ENCODE data around the gene TSR3. TPM values are rescaled to one million over a fixed set of nuclear protein-coding genes. Genes with fewer than 3 reads are reported as not detected.
"Not testable (repeated sequence)": the region's sequence is repeated elsewhere in the genome, so short reads cannot be mapped to it uniquely, and the experiment has no call there.

The TSR3 gene
- polyA plus RNA-seq, 3 donors, result 33.5 to 47.5 (median 38.1) TPM

DNA sequence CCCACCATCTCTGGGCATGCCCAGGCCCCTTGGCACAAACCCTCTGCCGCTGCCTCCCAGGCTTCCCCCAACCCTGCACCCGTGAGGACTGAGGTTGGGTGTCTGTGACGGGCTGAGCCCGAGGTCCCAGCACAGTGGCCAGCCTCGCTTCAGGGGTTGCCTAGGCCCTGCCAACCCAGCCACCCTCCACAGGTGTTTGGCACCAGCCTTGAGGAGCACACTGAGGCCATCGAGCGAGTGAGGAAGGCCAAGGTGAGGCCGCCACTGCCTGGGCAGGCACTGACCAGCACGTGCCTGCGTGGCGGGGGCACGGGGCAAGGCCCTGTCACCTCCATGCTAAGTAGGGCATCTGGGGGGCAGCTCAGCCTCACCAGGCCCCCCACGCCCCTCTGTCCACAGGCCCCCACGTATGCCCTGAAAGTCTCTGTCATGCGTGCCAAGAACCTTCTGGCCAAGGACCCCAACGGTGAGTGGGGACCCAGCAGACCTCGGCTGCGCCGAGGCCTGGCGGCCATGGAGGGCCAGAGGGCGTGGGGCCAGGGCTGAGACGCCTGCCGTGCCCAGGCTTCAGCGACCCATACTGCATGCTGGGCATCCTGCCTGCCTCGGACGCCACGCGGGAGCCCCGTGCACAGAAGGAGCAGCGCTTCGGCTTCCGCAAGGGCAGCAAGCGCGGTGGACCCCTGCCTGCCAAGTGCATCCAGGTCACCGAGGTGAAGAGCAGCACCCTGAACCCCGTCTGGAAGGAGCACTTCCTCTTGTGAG, 10.8 kb downstream of the TSR3 start:
- no peak for DNase-seq (ENCODE audit: low read depth in 3 of 3, low spot score in 2 of 3)

DNA sequence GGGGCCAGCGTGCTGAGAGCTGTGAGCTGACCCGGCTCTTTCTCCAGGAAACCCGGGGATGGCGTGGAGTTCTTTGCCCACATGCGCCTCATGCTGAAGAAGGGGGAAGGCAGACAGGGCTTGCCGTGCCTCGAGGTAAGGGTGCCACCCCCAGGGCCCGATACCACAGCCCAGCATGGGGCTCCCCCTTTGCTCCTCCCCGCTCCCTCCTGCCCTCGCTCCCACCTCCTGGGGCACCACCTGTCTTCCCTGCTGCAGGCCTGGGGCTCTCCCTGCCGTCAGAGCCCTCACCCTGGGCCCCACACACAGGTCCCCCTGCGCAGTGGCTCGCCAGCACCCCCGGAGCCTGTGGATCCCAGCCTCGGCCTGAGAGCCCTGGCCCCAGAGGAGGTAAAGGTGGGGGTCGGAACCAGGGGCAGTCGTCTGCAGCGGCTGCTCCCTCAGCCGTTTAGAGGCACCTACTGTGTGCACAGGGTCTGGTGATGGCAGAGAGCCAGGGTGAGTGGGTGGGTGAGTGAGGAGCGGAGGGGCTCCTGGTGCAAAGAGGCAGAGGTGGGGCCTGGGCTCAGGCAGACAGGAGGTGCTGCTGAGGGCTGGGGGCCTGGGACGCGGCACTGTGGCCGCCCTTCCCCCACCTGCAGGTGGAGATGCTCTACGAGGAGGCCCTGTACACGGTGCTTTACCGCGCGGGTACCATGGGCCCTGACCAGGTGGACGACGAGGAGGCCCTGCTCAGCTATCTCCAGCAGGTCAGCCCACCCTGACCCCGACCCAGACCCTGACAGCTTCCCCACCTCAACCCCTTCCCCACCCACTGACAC, 12.6 kb downstream of the TSR3 start:
- DNase-seq (ENCODE audit: low read depth in 3 of 3, low spot score in 2 of 3), result no peak

DNA sequence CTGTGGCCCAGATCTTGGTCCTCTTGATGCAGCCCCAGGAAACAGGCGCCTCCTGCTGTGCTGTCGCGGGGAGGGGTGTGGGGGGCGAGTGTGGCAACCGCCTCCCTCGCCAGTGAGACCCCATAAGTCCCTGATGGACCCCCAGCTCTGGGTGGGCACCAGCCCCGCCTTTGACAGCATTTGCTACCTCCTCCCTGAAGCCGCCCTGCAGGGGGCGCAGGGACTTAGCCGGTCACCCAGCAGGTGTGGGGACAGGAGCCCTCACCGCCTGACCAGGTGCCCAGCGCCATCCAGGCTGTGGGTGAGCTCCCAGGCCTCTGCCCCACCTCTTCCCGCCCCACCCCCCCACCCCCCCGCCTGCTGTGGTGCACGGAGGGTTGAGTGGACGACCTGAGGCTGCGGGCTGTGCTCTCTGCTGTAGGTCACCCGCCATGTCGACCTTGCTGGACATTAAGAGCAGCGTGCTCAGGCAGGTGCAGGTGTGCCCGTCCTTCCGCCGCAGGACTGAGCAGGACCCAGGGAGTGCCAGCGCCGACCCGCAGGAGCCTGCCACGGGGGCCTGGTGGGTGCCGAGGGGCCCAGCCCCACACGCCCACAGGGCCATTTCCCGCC, 13.5 kb downstream of the TSR3 start:
- DNase-seq (ENCODE audit: low read depth in 3 of 3, low spot score in 2 of 3), result no peak

DNA sequence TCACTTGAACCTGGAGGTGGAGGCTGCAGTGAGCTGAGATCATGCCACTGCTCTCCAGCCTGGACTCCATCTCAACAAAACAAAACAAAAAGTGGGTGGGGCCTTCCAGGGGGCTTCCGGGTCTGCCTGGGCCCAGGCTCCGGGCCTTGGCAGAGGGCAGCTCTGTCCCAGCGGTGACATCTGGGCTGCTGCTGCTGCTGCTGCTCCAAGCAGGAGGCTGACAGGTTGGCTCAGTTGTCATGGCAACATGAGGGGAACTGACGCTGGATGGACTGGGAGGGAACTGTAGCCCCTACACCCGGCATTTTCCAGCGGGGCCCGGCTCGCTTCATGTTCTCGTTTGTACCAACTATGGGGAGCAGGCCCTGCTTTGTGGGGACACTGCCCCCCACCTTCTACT, 14.2 kb downstream of the TSR3 start:
- DNase-seq (ENCODE audit: low read depth in 3 of 3, low spot score in 2 of 3), result no peak

DNA sequence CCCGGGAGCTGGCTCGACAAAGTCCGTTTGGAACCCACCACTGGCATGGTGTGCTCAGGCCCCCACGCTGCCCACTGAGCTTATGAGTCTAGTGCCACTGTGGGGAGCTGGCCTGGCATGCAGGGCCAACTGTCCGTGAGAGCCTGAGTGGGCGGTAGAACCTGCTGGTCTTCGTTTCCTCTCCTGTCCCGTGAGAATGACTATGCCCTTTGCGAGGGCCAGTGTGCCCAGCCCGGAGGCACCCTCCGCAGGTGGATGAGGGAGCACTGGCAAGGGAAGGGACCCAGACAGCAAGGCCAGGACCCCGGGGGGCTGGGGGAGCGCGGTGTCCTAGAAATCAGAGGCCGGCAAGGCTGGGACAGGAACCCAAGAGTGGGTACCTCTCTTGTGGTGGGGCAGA, 15.1 kb downstream of the TSR3 start:
- DNase-seq (ENCODE audit: low read depth in 3 of 3, low spot score in 2 of 3), result no peak

DNA sequence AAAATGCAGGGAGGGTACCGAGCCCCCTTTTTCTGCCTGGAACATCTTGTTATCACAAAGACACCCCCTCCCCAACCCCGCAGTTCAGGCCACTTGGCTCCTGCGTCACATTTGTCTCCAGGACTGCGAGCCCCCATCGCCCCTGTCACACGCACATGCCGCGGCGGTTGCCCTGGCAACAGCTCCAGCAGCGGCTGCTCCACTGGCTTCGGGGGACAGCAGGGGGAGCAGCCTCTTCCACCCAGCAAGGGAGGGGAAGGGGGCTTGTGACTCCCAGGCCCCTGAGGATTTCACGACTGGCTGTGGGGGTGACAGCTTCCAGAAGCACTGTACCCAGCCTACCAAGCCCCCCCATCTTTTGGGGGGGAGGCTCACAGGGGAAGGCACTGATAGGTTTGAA, 15.7 kb downstream of the TSR3 start:
- DNase-seq (ENCODE audit: low read depth in 3 of 3, low spot score in 2 of 3), result no peak

DNA sequence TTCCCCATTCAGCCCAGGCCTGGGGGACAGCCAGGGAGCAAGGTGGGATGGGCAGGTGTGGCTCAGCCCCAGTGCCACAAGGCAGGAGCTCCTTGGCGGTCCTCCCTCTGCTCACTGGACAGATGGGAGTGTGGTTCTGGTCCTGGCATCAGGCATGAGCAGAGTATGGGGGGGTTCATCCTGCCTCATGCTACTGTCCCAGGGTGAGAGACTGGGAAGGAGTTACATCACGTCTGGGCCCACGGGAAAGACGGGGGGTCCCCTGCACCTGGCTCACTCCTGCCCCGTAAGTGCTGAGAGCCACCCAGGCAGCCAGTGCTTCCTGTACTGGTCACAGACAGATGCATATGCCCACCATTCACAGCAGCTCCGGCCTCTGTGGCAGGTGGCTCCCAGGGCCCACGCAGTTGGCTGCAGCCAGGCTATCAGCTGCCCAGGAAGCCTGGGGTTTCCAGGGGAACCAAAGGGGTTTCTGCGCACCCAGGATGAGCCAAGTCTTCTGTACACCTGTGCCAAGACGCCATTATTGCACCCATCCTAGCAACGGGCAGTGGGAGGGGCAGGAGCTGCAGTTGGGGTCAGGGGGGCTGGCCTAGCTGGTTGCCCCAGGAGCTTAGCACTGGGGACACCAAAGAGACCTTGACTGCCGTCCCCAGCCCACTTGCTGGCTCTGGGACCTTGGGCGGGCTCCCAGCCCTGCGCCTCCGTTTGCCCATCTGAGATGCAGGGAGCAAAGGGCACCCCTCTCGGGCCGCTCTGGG, 16.3 kb downstream of the TSR3 start:
- no peak for DNase-seq (ENCODE audit: low read depth in 3 of 3, low spot score in 2 of 3)

DNA sequence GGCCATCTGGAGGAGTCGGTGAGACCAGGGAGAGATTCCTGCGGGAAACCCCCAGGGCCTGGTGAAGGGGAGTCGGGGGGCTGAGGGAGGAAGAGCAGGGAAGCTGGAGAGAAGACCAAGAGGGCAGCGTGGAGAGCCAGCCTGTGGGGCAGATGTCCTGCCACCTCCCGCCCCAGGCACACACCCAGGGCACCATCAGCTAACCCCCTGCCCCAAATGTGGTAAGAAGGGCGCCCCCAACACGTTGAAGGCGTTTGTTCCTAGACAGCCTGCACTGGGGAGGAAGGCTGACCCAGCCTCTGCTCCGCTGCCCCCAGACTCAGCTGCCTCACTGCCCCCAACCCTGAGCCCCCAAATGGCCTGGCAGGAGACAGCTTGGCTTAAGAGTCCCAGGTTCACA, 16.9 kb downstream of the TSR3 start:
- no peak for DNase-seq (ENCODE audit: low read depth in 3 of 3, low spot score in 2 of 3)

DNA sequence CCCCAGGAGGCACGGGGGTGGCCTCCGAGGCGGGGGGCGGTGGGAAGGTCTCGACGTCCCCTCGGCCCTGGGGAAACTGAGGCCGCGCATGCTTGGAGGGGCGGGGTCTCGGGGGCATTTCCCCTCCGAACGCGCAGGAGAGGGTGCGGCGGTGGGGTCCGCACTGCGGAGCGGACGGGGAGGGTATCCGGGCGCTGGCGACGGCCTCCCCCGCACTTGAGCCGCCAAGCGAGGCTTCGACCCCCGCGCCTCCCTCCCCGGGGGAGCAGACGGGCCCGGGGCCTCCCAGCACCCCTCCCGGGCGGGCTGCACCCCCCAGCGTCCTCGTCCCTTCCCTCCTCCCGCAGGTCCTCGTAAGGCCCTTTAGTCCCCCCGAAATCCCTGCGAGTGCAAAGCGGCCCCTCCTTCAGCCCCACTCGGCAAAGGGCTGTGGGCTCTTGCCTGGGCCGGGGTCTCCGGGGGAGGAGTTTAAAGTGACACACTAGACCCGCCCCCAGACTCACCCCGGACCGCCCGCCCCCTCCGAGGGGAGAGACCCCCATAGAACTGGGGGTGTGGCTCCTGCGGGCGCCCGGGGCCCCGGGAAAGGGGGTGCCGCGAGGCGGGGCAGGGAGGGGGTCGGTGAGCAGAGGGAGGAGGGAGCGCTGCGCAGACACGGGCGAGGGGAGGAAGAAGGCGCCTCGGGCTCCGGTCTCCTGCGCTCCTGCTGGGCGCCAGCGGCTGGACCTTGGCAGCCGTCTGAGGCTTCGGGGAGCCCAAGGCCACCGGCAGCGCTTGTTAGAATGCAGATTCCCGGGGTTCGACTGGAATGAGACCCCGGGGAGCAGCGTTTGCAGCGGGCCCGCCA, 17.6 kb downstream of the TSR3 start:
- no peak for DNase-seq (ENCODE audit: low read depth in 3 of 3, low spot score in 2 of 3)

DNA sequence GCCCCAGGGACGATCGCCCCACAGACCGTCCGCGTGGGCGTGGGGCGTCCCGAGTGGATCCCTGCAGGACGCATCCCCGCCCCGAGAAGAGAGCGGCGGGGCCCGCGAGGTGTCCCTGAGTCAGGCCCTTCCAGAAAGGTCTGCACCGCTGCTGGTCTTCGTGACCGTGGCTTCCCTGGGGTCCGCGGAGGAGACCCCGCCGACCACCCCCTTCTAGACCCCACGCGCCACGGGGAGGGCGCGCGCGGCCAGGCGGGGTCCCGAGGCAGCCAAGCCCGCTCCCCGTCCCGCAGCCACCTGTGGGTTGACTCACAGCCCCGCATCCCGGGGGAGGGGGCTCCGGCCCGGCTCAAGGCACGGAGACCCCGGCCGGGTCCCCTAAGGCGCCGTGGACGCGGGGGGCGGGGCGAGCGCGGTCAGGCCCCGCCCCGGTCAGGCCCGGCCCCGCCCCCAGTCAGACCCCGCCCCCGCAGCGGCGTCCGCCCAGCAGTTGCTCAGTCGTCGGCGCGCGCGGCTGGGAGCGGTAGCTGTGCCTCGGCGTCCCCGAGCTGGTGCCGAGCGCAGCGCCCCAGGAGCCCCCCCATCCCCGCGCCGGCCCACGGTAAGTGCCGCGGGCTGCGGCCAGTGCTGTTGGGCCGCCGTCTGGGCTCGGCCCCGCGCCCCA, 18.4 kb downstream of the TSR3 start, which contains the start of gene BAIAP3:
Gene BAIAP3, plus strand, starts transcription at position 497 of the 664 bp plus-strand sequence. CDS start 4,905 bp downstream, outside the sequence.
- no peak for DNase-seq (ENCODE audit: low read depth in 3 of 3, low spot score in 2 of 3)

DNA sequence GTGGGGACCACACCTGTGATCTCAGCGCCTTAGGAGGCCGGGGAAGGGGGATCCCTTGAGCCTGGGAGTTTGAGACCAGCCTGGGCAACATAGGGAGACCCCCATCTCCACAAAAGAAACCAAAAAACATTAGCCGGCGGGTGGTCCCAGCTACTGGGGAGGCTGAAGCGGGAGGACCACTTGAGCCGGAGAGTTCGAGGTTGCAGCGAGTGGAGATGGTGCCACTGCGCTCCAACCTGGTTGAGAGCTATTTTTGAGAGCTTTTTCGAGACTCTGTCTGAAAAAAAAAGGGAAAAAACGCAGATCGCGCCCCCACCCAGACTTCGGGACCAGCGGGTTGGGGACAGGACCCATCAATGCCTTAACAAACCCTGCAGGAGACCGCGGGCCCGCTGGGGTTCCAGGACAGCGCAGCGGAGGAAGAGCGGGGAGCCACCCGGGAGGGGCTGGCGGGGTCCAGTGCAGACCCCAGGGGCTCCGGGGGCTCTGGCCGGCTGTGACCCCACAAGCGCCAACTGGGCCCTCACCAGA, 19.0 kb downstream of the TSR3 start:
- DNase-seq (ENCODE audit: low read depth in 3 of 3, low spot score in 2 of 3), result no peak

DNA sequence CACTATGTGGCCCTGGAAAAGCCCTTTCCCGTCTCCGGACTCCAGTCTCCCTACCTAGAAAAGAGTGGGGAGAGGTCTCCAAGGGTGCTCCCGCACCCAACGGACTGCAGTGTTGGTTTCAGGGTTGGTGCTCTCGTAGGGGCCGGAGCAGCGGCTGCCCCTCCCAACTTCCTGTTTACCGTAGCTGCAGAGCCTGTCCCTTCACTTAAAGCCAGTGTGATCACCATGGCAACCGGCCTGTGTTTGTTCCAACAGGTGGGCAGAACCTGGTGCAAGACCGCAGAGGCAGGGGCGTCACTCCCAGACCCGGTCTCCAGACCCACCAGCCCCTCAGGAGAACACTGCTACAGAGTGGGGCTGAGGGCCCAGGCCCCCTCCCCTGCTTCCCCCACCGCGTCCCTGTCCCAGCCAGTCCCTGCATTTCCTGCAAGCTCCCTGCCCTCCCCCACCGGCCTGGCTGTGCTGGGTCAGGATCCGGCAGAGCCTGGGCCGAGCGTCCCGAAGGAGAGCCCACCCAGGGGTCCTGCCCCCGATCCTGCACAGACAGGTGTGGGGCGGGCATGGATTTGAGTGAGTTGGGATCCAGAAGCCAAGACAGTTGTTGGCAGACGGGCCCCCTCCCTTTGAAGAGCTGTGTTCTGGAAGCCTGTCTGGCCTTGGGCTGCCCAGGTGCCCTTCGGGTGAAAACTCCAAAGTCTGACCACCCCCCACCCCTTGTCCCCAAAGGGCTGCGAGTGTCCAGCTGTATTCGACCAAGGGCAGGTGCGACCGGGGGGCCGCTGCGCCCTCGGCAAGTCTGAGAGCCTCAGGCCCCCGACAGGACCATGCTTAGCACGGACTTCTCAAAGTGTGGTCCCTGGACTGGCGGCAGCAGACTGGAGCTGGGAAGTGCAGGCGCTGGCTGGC, 19.7 kb downstream of the TSR3 start:
- DNase-seq (ENCODE audit: low read depth in 3 of 3, low spot score in 2 of 3), result peak in 2 of 3 donors; percentile 70 to 76

DNA sequence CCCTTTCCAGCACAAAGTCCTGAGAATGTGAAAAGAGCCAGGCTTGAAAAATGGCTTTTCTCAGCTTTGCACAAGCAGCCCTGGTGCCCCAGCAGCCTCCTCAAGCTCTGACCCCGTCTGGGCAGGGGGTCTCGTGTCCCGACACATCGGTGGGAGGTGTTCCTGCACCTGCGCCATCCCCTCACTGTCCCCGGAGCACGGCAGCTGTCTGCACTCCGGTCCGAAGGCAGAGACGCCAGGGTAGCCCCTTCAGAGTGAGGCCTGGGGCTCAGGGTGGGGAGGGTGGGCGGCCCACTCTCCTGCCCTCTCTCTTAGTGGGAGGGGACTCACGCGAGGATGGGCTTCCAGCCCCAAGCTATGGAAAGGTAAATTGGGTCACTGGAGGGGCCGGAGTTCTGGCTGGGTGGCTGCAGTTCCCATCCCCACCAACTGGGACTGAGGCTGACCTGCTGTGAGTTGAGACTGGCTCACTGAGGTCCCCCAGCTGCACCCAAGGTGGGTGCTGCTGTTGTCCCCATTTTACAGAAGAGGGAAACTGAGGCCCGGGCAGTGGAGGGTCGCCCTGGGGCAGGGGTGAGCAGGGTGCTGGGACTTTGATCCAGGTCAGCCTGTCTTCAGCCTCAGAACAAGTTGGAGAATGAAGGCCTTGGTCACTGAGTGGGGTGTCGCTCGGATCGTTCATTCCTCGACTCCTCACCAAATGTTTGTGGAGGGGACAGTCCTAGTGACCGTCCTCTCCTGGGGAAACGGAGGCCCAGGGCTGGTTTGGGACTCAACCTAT, 20.6 kb downstream of the TSR3 start:
- DNase-seq (ENCODE audit: low read depth in 3 of 3, low spot score in 2 of 3), result no peak

DNA sequence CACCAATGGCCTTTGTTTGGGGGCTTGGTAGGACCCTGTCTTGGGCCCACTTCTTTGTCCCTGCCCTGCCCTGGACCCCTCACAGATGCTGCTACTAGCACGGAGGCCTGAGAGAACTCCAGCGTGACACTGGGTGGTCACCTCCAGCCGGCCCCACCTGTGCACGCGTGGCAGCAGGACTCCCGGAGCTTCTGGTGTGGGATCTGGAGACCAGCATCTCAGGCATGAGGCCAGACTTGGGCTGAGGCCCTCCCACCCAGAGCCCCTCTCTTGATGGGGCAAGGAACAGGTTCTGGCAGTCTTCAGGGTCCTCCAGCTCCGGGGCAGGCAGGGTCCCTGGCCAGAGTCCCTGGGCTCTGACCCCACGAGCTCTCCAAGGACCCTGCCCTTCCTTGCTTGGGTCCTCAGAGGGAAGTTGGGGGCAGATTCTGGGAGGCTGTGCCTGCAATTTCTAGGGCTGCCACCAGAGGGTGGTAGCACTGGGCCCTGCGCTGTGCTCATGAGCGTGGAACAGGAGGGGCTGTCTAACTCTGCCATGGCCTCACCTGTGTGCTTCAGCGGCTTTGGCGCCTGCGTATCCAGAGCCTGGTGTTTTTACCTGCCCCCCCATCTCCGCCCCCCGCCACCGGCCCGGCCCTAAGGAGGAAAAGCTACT, 21.3 kb downstream of the TSR3 start:
- no peak for DNase-seq (ENCODE audit: low read depth in 3 of 3, low spot score in 2 of 3)

DNA sequence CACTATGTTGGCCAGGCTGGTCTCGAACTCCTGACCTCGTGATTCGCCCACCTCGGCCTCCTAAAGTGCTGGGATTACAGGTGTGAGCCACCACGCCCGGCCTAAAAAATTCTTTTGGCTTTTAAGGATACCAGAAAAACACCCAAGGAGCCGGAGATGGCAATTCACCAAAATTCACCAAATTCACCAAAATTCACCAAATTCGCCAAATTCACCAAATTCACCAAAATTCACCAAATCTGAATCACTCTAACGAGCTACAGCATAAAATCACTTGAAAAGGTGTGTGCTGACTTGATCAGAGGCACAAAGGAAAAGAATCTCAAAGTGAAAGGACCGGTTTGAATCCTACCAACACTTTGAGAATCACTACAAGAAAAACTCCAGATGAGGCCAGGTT, 22.7 kb downstream of the TSR3 start:
- DNase-seq (ENCODE audit: low read depth in 3 of 3, low spot score in 2 of 3), result not testable (repeated sequence)

DNA sequence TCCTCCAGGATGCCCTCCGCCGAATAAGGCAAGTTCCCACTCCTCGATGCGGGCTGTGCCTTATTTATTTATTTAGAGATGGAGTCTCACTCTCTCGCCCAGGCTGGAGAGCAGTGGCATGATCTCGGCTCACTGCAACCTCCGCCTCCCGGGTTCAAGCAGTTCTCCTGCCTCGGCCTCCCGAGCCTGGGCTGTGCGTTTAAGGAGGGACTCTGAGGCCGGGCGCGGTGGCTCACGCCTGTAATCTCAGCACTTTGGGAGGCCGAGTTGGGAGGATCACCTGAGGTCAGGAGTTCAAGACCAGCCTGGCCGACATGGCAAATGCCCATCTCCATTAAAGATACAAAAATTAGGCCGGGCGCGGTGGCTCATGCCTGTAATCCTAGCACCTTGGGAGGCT, 23.5 kb downstream of the TSR3 start:
- DNase-seq (ENCODE audit: low read depth in 3 of 3, low spot score in 2 of 3), result not testable (repeated sequence)

DNA sequence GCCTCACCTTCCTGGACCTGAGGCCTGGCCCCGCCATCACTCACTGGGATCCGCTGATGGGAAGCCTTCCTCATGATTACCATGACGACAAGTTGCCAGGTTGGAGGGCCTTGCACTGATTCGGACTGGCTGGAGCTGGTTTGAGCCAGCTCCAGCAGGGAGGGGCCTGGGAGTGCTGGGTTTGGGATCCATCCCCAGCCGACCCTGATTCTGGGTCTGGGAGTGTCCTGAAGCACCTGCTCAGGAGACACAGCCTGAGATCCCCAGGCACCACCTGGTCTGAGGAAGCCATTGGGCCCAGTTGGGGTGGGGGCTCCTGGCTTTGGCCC, 24.1 kb downstream of the TSR3 start:
- no peak for DNase-seq (ENCODE audit: low read depth in 3 of 3, low spot score in 2 of 3)

Measured in right renal cortex interstitium (tissue), 3 donors.